GM18870 (cell line): ENCODE results near the gene CCDC87.

Experiments used
- ATAC-seq: cut with Tn5 transposase; IDR thresholded peaks from one replicate; pipeline ENCODE4 v1.9.1; 2021; ENCODE audit warnings: moderate library complexity; ENCODE audit not compliant: unreplicated experiment

CCDC87 gene

GRCh38 chr11:66581261-66581660 lies 11.6 kb downstream of the CCDC87 start:
- no peak for ATAC-seq

- ATAC-seq: no peak
Observed at GRCh38 chr11:66580803-66581202, 12.1 kb downstream of the CCDC87 start.

- no peak for ATAC-seq
Observed at GRCh38 chr11:66579017-66579606, 13.8 kb downstream of the CCDC87 start.

- ATAC-seq: no peak
Observed at GRCh38 chr11:66570850-66571180, 22.0 kb downstream of the CCDC87 start.

- ATAC-seq: no peak
Observed at GRCh38 chr11:66570079-66570849, 22.6 kb downstream of the CCDC87 start.

- no peak for ATAC-seq
Observed at GRCh38 chr11:66569076-66569475, 23.8 kb downstream of the CCDC87 start.

GRCh38 chr11:66568124-66568916 lies 24.5 kb downstream of the CCDC87 start, which contains the start of gene CTSF:
TSS of gene CTSF (minus strand) at chr11:66568606. CDS start at chr11:66568486, 120 bp downstream.
- no peak for ATAC-seq

- ATAC-seq: no peak
Observed at GRCh38 chr11:66567787-66568123, 25.1 kb downstream of the CCDC87 start.

GRCh38 chr11:66566221-66566620 lies 26.6 kb downstream of the CCDC87 start:
- no peak for ATAC-seq

GRCh38 chr11:66564984-66565383 lies 27.9 kb downstream of the CCDC87 start:
- no peak for ATAC-seq

- no peak for ATAC-seq
Observed at GRCh38 chr11:66564538-66564937, 28.3 kb downstream of the CCDC87 start.

- ATAC-seq: no peak
Observed at GRCh38 chr11:66563832-66564231, 29.0 kb downstream of the CCDC87 start.

GRCh38 chr11:66562907-66563583 lies 29.8 kb downstream of the CCDC87 start:
- ATAC-seq: no peak

GRCh38 chr11:66562275-66562674 lies 30.6 kb downstream of the CCDC87 start:
- ATAC-seq: no peak

GRCh38 chr11:66561975-66562248 lies 31.0 kb downstream of the CCDC87 start:
- no peak for ATAC-seq

- no peak for ATAC-seq
Observed at GRCh38 chr11:66561178-66561974, 31.5 kb downstream of the CCDC87 start.

- no peak for ATAC-seq
Observed at GRCh38 chr11:66559866-66560676, 32.8 kb downstream of the CCDC87 start.

- no peak for ATAC-seq
Observed at GRCh38 chr11:66559142-66559865, 33.6 kb downstream of the CCDC87 start.

GRCh38 chr11:66557733-66558326 lies 35.0 kb downstream of the CCDC87 start:
- ATAC-seq: no peak
